SU-DHL-6 (cell line): ENCODE data around the gene SAMD11.

Experiments
- EZH2phosphoT487 ChIP-seq: fragments of 200-600 bp; sonication (generic), shearing (Covaris generic); conservative IDR thresholded peaks from 2 replicates; pipeline ENCODE4 v1.6.1; 2018; ENCODE audit warnings: mild to moderate bottlenecking, antibody characterized with exemption, low read length, moderate library complexity, mixed read lengths
- TF ChIP-seq, protein P1 (sequence below): fragments of 200-600 bp; sonication (generic); IDR thresholded peaks from one replicate; pipeline ENCODE4 v1.5.1; 2017; ENCODE audit warnings: antibody characterized with exemption, mild to moderate bottlenecking, low read length, moderate library complexity; ENCODE audit not compliant: insufficient read depth, poor library complexity, severe bottlenecking

GRCh38 chr1:911875-912739 is 11.6 kb upstream of the SAMD11 start:
- TF ChIP-seq, protein P1, sequence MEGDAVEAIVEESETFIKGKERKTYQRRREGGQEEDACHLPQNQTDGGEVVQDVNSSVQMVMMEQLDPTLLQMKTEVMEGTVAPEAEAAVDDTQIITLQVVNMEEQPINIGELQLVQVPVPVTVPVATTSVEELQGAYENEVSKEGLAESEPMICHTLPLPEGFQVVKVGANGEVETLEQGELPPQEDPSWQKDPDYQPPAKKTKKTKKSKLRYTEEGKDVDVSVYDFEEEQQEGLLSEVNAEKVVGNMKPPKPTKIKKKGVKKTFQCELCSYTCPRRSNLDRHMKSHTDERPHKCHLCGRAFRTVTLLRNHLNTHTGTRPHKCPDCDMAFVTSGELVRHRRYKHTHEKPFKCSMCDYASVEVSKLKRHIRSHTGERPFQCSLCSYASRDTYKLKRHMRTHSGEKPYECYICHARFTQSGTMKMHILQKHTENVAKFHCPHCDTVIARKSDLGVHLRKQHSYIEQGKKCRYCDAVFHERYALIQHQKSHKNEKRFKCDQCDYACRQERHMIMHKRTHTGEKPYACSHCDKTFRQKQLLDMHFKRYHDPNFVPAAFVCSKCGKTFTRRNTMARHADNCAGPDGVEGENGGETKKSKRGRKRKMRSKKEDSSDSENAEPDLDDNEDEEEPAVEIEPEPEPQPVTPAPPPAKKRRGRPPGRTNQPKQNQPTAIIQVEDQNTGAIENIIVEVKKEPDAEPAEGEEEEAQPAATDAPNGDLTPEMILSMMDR = no peak
- no peak for TF ChIP-seq EZH2phosphoT487
